ENCODE measurements around the gene GATAD2B.

Gene GATAD2B

DNA sequence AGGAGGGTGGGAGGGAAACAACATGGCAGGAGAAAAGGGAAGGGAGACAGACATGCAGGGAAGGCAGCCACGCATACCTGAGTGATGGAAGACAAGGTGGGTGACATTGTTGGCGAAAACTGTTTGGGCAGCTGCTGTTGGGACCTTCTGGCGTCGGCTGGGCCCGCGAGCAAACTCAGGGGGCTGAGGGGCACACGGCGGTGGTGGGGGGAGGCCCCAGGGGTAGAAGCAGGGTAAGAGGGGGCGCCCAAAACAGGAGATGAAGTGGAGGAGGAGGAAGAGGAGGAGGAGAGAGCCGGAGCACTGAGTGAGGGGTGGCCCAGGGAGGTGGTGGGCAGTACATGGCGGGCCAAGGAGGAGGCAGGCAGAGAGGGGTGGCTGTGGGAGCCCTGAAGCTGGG lies 28.4 kb upstream of the GATAD2B start:
- no peak for DNase-seq

- DNase-seq: peak; percentile 60
Observed at GRCh38 chr1:153946622-153947241, 24.0 kb upstream of the GATAD2B start, which contains the start of gene DENND4B. Gene DENND4B, minus strand, starts transcription at chr1:153946718. Its CDS starts 2,344 bp downstream, at chr1:153944374.

GRCh38 chr1:153945795-153946621 lies 23.2 kb upstream of the GATAD2B start:
- DNase-seq: peak; percentile 43

DNA sequence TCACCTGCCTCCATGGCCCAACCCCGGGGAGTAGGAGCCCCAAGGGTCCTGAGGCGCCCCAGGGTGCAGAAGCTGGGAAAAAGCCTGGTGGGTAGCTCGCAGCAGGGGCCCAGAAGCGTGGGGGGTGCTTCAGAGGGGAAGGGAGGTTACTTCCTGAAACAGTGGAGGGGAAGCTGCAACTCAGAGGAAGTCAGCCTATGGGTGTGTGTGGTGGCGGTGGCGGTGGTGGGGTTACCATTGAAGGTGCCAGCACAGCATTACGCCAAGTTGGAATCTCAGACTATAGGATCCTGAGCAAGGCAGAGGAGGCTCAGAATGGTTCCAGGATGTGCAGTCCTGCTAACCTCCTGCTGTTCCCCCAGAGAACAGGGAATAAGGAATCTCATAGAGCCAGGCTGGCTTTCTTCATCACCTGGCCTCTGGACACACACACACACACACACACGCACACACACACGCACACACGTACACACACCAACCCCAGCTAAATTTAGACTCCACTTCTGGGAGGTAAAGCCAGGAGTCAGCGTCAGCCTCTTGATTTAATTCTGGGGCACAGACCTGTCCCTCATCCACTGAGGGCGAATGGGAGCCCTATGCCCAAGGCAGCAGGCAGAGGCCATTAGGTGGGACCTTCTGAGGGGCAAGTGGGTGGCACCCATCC lies 22.5 kb upstream of the GATAD2B start:
- DNase-seq: no peak

DNA sequence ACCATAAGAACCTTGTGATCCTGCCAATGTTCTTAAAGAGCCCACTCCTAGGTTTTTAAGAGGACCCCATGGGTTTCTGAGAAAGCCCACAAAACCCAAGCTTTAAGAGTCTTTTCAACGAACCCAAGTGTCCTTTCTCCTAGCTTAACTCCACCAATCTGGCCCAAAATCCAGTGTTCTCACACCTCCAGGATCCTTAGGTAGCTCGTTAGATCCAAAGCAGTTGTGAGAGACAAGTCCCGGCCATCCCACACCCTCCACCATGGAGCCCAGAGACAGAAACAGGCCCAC lies 22.0 kb upstream of the GATAD2B start:
- no peak for DNase-seq

DNA sequence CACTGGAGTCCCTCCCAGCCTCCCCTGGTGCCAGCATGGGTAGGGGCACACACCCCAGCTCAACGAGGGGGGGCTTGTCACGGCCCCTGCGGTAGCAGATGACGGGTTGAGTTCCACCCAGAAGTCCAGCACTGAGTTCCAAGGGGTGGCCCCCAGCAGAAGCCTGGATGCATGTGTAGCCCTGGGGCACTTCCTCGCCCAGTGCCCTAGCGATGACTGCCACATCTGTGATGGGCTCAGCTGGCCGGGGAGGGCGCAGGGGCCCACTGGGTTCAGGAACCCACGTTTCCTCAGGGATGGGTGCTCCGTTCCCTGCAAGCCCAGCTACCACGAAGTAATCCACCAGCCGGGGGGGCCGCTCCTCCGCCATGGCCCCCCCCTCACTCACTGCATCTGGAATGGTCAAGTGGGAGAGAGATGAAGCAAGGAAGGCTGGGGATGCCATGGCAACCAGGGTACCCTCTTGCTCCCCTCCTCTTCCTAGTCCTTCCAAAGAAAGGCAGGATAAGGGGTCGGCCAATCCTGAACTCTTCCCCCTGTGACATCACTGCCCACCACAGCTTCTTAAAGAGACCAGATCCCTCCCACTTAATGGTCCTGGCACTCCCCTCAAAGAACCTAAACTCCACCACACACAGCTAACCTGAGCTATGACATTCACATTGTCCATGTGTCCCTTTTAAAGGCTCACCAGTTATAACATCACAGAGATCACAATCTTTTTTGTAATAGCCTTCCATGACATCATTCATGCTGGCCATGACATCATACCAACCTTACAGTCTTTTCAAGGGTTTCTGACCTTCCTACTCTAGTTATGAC lies 21.4 kb upstream of the GATAD2B start:
- DNase-seq: no peak

DNA sequence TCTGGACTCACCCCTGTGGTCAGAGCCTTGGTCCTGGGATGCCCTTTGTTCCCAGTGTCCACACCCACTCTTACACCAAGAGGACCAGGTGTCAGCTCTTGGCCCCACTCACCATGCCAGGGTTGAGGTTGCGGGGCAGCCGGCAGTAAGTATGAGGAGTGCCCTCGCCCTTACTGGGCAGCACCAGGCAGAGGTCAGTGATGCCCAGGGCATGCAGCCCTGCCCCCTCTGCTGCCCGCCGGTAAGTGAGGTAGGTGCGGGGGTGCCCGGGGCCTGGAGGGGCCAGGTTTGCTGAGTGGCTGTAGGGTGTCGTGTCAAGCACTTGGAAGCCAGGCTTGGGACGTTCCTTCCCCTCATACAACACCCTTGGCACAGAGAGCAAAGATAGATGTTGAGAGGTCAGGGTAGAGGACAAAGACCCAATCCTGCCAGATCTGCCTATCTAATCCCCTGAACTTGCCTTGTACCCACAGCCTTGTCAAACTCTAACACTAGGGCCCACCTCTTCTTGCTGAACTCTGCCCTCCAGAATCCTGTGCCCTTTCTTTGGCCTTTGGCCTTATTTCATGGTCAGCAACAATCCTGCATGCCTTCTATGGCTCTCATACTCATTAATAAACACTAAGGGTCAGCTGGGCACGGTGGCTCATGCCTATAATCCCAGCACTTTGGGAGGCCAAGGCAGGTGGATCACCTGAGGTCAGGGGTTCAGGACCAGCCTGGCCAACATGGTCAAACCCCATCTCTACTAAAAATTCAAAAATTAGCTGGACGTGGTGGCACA lies 20.2 kb upstream of the GATAD2B start:
- DNase-seq: no peak

GRCh38 chr1:153941826-153942725 lies 19.3 kb upstream of the GATAD2B start:
- no peak for DNase-seq

GRCh38 chr1:153940756-153941155 lies 18.0 kb upstream of the GATAD2B start:
- DNase-seq: no peak

GRCh38 chr1:153939476-153939875 lies 16.7 kb upstream of the GATAD2B start:
- no peak for DNase-seq

GRCh38 chr1:153938996-153939395 lies 16.2 kb upstream of the GATAD2B start:
- no peak for DNase-seq

GRCh38 chr1:153937331-153937730 lies 14.6 kb upstream of the GATAD2B start:
- DNase-seq: no peak

DNA sequence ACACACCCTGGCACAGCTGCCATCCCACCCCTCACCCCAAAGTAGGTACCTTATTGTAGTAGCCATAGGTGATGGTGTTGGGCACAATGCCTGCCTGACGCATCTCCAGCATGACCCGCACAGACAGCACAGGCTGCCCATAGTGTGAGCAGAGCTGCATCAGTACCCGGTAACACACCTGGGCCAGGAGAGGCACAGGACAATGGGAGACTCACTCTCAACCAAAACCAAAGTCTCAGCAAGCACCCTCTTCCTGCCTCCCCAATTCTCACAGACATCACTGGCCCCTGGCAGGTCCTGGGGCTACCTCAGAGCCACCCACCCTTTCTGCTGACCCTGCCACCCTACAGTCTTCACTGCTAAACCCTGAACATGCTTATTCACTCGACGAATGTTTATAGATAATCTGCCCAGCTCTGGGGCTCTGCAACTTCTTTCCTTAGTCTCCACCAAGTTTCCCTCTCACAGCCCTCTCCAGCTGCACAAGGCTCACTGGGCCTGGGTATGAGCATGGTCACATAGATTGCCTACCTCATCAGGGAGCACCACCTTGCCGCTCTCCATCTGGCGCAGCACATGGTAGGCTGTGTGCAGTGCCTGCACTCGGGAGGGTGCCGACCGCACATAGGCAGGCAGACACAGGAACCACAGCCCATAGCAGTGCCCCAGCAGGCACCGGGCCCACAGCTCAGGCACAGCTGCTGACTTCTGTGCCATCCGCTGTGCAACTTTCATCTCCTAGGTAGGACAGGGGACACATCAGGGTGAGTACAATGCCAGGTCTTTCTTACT lies 13.4 kb upstream of the GATAD2B start:
- DNase-seq: no peak

DNA sequence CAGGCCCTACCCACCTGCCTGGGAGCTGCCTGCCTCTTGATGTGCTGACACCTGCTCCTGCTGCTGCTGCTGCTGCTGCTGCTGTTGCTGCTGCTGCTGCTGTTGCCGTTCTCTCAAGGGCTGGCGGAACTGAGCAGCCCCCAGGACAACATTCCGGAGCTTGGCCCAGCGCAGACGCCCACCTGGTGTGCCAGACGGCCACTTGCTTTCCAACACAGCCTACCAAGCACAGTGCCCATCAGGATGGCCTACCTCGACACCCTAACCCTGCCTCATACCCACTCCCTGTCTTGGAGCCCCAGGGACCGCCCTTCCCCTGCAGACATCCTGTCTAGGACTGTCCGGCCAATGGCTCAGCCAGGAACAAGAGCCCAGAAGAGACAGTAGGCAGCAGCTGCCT lies 12.0 kb upstream of the GATAD2B start:
- DNase-seq: no peak

DNA sequence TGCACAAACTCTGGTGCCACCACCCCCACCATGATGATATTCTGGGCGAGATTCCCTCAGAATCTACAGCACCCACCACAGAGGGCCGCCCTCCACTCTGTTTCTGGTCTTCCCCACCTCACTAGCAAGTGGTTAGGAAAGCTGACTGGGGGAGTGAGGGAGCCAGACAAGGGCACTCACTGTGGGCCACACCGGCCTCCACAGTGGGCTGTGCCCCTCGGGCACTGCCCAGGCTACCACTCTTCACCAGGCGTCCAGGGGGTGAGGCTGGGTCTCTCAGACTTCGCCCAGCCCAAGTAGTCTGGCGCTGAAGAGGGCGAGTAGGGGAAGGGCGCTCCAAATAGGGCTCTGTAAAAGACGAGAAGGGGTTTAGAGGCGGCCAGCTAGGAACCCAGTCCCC lies 11.2 kb upstream of the GATAD2B start:
- no peak for DNase-seq

GRCh38 chr1:153933430-153933829 lies 10.7 kb upstream of the GATAD2B start:
- no peak for DNase-seq

DNA sequence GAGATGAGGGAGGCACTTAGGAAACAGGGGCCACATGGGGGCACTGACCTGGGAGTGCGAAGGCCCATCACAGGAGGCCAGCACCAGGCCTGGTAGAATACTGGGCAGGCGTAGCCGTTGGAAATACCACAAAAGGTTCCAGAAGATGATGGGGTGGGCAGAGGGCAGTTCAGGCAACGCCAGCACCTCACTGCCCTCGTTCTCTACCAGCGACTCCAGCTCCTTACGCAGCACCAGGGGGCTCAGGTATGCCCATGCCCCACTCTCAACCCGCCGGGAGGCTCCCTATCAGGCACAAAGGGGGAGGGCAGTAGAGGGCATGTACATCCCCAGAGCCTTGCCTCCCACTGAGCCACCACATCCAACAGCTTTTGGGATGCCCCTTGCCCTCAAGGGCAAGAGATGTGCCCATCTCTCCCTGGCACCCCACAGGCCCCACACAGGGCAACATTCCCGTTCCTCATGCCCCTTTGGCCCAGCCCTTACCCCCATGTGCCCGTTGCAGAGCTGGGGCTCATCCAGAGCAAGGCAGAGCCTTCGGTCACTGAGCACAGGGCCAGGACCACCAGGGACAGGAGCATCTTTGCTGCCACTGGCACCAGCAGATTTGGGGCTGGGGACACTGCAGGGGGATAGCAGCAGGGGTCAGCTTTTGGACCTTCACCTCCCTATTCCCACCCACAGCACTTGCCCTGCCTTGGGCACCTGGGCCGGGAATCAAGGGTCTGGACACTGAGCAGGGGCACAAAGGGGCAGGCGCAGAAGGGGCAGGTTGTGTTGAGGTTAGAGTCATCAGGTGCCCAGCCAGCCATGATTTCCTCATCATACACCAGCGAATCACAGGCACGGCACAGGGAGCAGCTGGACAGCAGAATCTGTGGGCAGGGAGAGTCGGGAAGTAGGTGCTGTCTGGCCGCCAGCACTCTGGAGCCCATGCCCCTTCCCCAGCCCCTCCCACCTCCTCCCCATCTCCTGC lies 9.7 kb upstream of the GATAD2B start:
- DNase-seq: no peak

DNA sequence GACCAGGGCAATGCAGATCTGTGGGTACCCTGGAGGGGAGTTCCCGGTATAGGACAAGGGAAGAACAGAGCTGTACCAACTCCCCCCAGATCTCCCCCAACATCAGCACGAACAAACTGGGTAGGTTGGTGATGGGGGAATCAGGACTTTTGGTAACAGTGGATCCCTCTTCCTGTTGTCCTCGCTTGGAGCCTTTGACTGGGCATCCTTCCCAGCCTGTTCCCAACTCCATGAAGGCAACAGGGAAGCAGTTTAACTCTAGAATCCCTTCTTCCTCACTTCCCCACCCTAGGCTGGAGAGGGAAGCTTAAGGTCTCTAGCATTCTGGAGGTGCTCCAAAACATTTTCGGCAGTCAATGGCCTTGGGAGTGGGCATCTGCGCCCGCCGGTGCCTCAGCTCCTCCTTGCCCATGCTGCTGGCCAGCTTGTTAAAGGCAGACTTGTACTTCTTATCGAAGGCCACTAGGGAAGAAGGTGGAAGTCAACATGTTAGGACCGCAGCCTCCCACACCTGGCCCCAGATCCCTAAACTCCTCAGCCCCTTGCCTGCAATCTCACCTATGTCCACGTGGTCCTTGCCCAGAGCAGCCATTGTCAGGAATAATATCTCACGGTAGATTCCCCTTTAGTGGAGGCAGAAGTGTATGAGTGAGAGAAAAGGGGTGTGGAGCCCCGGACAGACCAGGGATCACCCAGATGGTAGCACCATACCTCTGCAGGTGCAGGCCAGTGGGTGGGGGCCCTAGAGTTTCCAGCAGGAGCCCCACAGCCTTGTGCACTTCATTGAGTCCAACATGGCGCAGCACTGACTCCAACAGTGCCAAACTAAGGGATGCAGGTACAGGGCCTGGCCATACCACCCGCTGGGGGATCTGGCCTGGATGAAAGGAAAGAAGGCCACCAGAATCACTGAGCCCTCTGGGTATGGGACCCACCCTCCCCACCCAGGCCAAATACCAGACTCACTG lies 7.5 kb upstream of the GATAD2B start:
- DNase-seq: no peak

Data from NCI-H2029 (cell line).